CD1c-positive myeloid dendritic cell (primary cell): ENCODE results near the gene TM7SF3.
A peak's percentile ranks its signal among the peaks of the same experiment; 100 is the strongest.
"Not testable (repeated sequence)": the region's sequence is repeated elsewhere in the genome, so short reads cannot be mapped to it uniquely, and the experiment has no call there.

ENCODE experiments used
- DNase-seq: peaks from one replicate; pipeline ENCODE4 v3.0.0-alpha.2; 2016; ENCODE audit errors: extremely low spot score

TM7SF3 gene

GRCh38 chr12:26979733-26980132 is 34.5 kb downstream of the TM7SF3 start:
- DNase-seq: no peak

GRCh38 chr12:26978801-26979200 is 35.4 kb downstream of the TM7SF3 start:
- DNase-seq: no peak

- DNase-seq: peak; percentile 33
Measured at GRCh38 chr12:26976687-26977086, 37.5 kb downstream of the TM7SF3 start.

DNA sequence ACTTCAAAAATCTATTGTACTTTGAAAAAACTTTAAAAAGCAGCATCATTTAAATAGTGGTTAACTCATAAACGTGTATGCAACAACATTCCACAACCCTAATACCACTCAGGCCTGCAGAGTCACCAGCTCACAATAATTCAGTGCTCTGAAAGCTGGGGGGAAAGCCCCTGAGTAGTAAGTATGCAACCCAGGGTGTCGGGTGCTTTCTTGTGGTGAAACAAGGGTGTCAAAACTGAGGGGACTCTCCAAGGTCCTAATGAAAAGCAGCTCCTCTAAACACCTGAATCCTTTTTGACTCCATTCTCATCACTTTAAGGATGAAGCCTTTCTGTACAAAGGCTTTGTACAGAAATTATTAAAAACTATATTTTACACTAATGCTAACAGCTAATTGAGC is 42.2 kb downstream of the TM7SF3 start:
- DNase-seq: peak; percentile 8

DNA sequence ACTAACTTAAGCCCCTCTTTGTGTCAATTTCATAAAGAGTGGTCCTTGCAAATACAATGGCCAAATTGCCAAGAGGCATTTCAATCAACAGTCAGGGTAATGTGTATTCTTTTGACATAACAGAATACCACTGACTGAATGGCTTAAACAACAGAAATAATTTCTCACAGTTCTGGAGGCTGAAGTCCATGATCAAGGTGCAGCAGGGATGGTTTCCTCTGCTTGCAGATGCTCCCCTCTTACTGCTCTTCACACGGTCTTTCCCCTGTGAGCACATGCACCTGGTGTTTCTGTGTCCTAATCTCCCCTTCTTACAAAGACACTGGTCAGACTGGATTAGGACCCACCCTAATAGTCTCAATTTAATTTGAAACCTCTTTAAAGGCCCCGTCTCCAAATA is 44.0 kb downstream of the TM7SF3 start:
- DNase-seq: no peak

DNA sequence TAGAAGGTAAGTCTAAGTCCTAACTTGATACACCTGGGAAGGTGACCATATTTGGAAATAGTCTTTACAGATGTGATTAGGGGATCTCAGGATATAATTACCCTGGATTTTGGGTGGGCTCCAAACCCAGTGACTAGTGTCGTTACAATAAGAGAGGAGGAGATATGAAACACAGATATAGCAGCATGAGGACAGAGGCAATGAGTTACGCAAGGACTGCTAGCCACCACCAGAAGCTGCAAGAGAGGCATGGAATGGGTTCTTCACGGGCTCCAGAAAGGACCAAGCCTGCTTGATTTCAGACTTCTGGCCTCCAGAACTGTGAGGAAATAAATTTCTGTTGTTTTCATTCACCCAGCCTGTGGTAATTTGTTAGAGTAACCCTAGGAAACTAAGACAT is 47.3 kb downstream of the TM7SF3 start:
- DNase-seq: no peak

GRCh38 chr12:26963413-26963812 is 50.8 kb downstream of the TM7SF3 start:
- no peak for DNase-seq

- DNase-seq: no peak
Measured at GRCh38 chr12:26961803-26962202, 52.4 kb downstream of the TM7SF3 start.

GRCh38 chr12:26961391-26961790 is 52.8 kb downstream of the TM7SF3 start:
- DNase-seq: not testable (repeated sequence)

GRCh38 chr12:26954027-26954426 is 60.2 kb downstream of the TM7SF3 start:
- DNase-seq: peak; percentile 25

DNA sequence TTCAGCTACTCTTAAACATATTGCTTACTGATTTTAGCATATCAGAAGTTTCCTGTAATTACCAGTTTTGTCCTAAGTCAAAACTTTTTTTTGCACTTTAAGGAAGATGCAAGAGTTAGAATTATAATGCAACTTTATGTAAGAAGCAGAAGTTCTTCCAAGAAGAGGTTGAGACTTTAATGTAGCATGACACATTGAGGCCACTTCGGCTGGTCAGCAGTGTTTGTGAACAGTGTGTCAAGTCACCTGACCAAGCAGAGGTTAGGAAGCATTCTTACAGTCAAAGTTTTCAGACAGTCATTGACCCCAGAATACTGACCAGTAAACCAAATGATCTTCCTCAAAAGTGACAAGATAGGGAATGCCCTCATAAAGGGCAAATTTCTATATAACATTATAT is 60.7 kb downstream of the TM7SF3 start:
- peak; percentile 85 for DNase-seq

- DNase-seq: no peak
Measured at GRCh38 chr12:26948309-26948708, 65.9 kb downstream of the TM7SF3 start.

GRCh38 chr12:26941215-26941594 is 73.0 kb downstream of the TM7SF3 start:
- peak; percentile 14 for DNase-seq

DNA sequence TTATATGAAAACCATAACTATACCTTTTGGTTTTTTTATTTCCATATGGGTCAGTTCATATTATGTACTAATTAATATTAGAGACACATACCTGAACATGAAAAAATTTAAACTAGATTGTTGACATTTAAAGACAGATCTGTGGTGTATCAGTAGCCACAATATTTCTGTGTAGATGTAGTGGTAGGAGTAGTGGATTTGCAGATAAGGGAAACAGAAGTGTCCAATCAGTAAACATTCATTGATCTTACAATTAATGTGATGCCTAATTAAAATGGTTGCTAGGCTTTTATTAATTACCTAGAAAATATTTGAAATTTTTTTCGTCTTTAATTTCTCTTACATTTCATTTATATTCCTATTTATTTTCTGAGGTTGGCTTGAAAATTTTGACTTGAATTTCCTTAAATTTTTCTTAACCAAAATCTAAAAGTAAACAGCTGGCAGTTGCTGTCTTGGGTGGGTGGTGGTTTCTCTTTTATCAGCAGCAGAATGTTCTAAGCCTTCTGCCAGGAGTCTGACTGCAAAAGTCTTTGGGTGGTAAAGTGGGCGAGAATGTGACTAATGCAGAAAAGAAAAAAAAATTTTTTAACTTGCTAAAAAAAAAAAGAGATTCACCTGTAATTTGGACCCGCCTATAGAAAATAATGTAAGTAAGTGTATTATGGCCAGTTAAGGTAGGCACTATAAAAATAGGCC is 73.5 kb downstream of the TM7SF3 start:
- DNase-seq: peak; percentile 37

DNA sequence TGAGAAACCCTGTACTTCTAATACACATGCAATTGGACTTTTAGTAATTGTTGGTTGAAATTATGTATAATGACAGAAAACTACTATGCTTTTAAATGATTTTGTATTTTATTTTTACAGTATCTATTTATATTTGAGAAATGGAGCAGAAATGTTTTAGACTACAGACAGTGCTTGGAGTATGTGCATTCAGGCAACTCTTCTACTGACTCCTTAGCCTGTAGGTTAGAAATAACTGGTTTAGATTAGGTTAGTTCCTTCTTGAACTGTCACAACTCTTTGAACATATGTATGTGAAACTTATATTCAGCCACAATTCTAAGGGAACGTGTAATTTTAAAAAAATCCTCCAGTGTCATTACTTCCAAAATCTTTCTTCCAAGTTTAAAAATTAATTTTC is 74.2 kb downstream of the TM7SF3 start:
- DNase-seq: no peak

- peak; percentile 34 for DNase-seq
Measured at GRCh38 chr12:26939192-26939832, 74.9 kb downstream of the TM7SF3 start.

DNA sequence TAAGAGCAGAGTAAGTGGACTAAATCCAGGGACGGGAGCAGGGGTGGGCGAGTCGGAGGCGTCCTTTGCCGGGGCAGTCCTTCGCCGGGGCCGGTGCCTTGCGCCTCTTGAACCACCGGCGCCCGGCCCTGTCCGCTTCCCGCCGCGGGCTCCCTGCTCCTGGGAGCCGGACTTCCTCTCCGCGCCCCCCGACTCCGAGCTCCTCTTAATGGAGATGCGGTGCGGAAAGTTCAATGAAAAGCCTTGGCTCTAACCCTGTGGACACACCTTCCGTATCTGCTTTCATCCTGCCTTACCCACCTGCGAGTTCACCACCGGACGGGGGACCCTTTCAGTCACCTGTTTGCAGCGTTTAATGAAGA is 75.5 kb downstream of the TM7SF3 start:
- peak; percentile 48 for DNase-seq

DNA sequence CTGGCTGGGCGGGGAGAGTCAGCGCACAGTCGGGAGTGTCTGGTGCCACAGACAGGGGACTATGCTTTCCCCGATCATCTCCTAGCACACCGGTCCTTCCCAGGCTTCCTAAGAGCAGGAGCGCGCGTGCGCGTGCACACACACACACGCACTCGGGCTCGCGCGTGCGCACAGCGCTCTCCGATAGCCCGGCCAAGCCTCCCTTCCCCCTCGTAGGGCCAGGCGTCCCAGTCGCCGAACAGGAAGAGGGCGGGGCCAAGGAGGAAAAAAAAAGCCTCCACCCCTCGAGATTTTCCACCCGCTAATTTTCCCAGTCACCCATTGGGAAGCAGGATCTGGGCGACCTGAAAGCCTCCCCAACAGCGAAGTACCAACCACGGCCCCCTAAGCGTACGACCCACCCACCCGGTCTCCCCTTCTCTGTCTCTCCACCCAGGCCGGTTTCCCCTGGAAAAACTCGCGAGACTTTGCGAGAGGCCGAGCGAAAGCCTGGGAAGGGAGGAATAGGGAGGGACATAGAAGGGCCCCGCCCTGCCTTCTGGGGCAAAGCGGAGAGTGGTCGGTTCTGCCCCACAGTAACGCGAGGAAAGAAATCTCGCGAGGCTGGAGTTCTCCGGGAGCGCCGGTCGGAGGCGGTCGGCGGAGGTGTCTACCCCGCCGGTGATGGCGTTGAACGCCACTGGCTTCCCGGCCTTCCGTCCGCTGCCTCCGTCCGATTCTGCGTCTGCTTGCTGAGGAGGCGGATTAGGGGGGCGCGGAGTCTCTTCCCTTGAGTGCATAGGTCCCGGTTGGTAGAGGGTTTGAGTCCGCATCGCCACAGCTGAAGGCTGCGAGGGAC is 76.1 kb downstream of the TM7SF3 start, which contains the start of the genes FGFR1OP2 and INTS13:
TSS of gene FGFR1OP2 (plus strand) at position 608 of the 838 bp plus-strand sequence. CDS start 15,689 bp downstream, outside the sequence.
TSS of gene INTS13 (minus strand) at position 119 of the 838 bp plus-strand sequence. CDS start 1,178 bp downstream, outside the sequence.
- DNase-seq: peak; percentile 99

DNA sequence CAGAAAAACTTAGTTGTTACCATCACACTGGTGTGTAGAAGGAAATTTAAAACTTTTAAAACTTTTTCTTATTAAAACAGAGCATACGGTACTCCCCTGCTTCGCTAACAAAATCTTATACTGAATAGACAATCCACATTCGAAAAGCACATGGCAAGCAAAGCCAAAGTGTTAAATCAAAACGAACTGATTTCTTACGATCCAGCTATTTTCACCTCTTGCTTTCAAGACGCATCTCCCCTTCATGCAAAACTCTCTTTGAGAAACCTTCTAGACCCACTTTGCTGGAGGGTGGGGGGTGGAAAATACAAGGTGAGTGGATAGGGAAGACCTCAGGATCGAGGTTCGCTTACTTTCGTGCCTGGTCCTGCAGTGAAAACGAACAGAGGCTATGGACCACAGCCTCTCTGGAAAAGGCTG is 76.7 kb downstream of the TM7SF3 start:
- no peak for DNase-seq

- DNase-seq: peak; percentile 46
Measured at GRCh38 chr12:26936559-26937442, 77.4 kb downstream of the TM7SF3 start.

DNA sequence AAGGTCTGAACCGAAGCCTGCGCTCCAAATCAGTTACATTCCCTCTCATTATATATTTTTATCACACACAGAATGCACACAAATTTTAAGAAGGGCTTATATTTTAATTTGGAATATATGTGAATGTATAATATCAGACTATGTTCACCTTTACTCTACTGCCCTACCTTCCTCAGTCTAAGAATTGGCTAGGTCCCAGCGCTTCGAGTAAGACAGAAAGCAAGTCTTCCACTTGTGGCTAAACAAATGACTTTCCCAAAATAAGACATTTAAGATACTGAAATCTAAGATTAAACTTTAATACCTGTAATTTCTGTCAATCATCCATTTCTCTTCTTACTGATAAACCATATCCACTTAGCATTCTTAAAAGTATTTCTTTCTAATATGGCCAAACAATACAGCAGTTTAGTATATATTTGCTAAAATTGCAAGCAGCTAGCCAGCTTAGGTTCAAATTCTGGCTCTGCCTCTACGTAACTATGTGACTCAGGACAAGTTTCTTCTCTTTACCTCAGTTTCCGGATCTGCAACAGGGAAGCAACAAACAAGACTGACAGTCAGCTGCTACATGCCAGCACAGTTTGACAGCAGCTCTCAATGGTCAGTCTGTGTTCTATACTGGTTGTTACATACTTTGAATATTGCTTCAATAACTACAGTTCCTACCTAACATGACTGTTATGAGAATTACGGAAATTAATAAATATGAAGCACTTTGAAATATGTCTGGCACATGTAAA is 78.4 kb downstream of the TM7SF3 start:
- peak; percentile 33 for DNase-seq
